Kasumi-1 (cell line): ENCODE measurements around the gene ZDHHC14.

Experiments
- DNase-seq, 2 experiments: peaks; one replicate each; lab custom pipeline; 2025; lab: John Stamatoyannopoulos, UW

ZDHHC14 gene

DNA sequence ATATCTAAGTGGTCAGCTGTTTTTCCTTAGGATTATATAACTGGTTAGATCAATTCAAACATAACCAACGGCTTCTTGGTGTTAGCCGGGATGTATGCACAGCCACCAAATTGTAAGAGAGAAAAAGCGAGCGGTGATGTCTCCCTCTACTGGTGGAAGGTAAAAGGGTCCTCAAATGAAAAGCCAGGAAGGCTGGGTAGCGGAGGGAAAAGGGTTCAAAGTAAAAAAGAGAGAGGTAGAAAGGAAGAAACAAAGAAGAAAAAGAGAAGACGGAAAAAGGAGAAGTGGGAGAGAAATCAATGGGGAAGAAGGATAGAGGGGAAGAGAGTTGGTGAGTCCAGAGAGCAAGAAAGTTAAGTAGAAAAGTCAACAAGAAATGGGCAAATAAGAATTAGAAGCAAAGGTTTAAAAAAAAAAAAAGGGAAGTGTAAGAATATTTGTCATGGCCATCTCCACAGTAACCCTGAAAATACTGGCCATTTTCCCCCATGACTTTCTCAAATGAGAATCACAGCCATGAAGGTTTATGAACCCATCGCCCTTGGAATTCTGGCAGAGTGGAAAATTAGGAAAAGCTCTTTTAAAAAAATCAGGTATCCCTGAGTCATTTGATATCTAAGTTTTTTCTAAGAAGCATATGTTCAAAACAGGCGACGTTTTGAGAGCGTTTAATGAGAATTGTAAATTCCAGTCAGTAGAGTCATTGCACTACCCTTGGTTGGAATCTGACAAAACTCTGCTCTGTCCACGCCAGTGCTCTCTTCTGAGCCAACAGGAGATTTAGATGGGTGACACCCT is 286.4 kb downstream of the ZDHHC14 start:
- peak; percentile 81 to 91 for DNase-seq

DNA sequence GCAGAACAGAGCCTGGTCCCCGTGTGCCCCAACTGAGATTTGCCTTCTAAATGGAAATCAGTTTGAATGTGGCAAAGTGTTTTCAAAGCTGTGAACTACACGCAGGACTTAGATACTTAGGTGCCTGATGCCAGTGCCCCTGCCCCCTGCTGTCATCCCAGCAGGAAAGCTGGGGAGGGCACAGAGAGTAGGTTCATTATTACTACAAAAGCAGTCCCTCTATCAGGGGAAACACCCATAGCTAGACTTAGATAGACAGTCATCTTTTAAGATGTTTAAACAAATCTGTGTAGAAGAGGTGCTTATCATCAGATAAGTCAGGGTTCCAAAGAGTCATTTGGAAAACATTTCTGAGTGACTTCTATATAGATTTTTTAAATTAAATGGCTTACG is 287.0 kb downstream of the ZDHHC14 start:
- no peak for DNase-seq

DNA sequence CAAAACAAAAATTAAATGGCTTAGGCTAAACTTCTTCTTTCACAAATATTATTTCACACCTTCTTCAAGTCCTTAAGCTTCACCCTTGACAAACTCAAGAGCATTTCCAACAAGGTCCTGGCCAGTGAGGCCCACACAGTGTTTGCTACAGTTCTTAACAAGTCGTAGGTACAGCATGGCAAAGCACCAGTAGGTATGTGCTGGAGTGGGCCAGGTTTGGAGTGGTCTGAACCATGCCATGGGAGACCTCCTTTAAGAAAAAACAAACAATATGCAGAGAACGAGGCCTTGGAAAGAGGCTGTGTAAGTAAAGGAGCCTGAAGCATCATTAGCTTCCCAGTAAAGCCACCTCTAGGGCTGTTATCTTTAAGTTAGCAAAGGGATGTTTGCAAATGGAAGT is 287.7 kb downstream of the ZDHHC14 start:
- no peak for DNase-seq

DNA sequence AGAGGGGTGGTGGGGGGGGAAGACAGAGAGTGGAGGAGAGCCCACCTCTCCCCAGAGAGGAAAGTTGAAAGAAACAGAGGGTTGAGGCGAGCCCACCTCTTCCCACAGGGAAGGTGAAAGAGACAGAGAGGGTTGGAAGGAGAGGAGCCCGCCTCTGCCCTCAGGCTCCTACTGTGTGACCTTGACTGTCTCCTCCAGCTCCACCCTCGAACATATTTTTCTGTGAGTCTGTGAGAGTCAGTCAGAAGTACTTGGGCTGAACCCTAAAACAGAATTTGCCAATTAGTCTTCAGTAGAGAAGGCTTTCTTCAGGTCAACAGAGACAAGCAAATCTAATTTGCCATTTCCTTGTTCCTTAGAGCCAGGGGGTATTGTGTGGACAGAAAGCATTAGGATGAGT is 288.3 kb downstream of the ZDHHC14 start:
- DNase-seq = no peak

DNA sequence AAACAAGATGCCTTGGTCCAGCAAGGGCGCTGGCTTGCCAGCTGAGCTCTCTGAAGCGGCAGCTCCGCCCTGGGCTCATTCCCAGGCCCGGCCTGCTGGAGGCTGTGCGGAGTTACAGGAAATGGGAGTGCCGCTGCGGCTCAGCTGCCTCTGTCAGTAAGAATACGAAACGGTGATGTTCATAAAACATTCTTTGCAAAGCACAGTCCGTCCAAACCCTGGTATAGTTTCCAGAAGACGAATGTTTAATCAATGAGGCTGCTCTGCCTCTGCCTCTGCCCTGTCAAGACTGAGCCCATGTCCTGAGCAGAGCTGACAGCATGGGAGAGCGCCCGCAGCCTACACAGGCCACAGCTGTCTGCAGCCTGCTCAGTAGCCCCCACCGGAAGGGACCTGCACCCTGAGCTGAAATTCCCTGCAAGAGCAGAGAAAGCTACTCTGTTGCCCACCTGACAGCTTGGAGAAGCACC is 288.8 kb downstream of the ZDHHC14 start:
- DNase-seq = peak; percentile 72 to 80

DNA sequence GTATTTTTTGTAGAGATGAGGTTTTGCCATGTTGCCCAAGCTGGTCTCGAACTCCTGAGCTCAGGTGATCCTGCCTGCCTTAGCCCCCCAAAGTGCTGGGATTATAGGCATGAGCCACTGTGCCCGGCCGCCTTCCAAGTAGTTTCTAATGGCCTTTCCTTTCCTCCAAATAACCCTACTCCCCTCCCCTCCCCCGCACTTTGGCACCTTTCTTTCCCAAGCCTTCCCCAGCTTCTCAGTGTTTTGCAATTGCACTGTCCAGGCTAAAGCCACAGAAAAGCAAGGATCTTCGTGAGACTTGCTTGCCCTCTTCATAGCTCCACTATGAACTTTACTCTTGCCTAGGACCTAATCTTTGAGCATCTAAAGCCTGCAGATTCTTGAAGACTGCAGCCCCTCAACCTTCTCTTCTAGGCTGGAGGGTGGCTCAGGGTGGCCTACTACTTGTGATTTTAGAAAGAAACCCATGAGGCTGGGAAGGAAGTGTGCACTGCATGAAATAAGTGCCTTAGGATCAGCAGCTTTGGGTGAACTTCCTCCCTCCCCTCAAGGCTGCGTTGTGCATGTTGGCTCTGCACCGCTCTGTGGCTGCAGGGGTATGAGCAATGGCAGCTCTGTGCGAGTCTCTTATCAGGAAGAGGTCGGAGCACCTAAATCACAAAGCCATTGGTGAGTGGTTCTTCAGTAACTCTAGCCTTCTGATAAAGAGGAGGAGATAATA is 289.6 kb downstream of the ZDHHC14 start:
- DNase-seq = peak; percentile 73 to 79

DNA sequence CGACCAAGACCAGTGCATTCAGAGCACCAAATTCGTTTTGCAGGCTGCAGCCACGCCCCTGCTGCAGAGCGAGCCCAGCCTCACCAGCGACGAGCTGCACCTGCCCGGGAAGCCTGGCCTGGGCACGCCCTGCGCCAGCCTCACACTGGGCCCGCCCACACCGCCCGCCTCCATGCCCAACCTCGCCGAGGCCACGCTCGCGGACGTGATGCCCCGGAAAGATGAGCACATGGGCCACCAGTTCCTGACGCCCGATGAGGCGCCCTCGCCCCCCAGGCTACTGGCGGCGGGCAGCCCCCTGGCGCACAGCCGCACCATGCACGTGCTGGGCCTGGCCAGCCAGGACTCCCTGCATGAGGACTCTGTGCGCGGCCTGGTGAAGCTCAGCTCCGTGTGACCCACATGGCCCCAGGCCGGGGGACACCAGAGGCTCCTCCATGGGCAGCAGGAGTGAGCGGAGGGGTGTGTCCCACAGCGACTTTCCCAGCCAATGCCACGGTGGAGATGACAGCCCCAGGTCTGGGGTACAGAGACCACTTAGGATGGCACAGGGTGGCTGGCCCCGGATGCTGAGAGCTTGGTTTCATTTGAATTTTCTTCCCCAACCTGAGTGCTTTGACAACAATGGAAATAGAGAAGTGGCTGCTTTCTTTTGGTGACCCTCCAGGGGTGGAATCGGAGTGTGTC is 291.9 kb downstream of the ZDHHC14 start:
- DNase-seq = no peak

DNA sequence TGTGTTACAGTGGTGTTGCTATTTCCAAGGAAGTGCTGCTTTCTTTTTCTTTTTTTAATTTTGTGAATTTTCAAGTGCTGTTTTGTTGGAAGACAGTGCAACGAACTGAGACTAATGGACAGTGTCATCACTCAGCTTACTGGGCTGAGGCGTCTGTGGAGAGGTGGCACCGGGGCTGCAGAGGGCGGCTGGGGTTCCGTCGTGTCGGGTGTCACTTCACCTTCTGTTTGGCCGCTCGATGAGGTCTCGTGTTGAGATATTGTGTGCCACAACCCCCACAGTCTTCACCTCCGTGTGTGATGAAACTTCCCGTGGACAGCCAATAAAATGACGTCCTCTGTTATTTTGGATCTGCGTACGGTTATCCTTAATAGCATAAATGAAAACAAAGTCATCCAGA is 292.6 kb downstream of the ZDHHC14 start:
- DNase-seq = no peak

DNA sequence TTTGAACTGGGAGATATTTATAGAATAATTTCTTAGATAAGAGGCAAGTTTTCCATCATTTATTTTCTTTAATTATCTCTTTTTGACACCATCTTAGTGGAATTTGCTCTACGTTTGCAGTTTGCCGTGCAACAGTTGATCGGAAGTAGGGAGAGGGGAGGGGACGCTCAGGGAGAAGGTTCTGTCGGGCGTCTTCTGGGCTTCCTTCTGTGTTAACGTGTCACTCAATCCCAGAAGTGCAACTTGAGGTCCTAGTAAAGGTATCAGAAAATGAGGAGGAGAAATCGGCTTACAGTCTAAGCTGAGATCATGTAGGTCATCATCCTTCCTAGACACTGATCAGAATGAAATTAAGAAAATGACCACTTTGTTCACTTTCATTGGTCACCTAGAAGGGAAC is 293.1 kb downstream of the ZDHHC14 start:
- DNase-seq = no peak

DNA sequence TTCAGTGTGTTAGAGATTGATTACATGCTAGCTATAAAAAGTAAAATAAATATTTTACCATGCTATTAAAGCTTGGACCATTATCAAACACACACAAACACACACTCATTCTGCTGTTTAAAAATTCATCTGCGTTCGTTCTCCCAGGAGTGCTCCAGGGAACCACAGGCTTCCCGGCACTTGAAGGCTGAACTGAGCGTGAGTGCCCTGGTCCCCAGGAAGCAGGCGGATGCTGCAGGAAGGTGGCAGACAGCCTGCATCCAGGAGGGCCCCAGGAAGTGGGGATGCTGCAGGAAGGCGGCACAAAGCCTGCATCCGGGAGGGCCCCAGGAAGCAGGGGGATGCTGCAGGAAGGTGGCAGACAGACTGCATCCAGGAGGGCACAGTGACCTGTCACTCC is 294.8 kb downstream of the ZDHHC14 start:
- DNase-seq = no peak

DNA sequence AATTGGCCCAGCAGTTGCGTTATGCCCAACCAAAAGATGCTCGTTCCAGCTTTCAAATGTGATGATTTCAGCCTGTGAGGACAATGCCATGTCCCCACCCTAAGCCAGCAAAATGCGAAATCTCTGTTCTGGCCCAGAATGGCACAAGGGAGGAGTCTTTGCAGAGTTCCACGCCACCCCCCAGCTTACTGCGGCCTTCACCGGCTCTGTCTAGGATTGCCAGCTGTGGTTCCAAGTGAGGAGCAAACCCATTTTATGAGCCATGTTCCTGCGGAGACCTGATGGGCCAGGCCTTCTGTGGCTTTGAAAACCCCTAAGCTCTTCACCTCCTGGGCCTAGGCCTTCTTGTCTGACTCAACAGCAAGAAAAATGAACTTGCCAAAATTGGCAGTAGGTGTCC is 295.3 kb downstream of the ZDHHC14 start:
- DNase-seq = no peak

DNA sequence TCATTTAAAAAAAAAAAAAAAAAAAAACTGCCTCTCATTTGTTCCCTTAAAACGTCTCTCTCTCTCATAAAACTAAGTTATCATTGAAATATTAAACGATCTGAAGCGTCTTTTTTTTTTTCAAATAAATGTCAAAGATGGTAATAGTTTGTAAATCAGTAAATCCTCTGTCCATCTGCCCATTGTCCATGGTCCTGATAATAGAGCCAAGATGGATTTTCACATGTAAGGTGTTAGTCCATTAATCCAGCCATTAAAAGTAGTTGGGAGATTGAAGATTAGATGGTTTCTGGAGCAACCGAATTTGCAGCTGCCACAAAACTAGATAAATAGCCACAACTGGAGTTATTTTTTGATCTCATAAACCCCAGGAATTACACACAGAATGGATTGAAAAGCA is 296.2 kb downstream of the ZDHHC14 start:
- DNase-seq = no peak

DNA sequence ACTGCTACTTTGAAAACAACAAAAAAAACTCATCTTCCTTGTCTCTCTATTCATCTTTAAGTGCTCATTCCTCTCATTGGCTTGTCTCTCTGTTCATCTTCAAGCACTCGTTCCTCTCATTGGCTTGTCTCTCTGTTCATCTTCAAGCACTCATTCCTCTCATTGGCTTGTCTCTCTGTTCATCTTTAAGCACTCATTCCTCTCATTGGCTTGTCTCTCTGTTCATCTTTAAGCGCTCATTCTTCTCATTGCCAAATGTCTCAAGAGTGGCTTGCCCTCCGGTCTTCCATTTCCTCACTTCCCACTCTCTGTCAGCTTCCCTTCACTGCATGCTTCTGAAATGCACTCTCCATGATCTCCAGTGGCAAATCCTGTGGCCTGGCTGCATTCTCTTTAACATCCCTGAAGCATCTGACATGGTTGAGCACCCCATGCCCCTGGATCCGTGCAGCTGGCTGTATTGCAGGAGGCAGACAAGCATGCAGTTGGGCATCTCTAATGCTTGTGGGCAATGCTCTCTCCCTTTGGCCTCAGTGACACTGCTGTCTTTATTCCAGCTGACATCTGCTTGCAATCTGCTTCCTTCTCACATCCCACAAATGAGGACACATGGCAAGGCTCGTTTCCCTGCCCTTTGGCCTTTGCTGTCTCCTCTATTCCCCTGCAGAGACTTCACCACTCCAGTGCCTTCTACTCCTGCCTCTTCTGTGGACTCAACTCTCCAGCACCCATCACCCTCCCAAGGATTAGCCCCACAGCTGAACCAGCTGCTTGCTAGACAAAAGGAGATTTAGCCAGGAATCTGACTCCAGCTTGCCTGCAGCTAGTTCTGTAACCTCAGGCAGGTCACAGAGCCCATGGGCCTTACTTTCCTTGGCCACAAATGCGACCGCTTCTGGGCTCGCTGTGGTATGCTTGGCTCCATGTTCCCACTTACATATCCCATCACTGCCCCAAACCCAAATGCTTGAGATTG is 298.9 kb downstream of the ZDHHC14 start:
- DNase-seq = no peak

DNA sequence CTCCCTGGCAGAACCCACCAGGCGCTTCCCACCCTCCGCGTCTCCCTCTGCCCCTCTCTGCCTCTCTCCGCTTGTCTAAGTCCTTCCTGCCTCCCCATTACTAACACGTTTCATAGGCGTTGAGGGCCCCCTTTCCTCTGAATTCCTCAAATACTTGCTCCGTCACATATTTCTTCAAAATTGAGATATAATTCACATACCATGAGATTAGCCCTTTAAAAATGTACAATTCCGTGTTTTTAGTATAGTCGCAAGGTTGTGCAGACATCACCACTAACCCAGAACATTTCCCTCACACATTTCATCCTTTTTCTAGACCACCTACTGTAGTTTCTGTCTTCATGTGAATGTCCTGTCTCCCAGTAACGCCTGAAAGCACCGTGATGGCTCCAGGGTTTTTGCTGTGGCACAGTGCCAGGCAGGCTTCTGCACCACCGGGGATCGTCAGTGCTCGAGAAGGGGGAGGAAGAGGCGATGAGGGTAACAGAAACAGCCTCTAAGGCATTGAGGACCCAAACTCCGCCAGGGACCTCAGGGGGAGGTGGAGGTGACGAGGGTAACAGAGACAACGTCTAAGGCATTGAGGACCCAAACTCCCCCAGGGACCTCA is 300.2 kb downstream of the ZDHHC14 start:
- no peak for DNase-seq

DNA sequence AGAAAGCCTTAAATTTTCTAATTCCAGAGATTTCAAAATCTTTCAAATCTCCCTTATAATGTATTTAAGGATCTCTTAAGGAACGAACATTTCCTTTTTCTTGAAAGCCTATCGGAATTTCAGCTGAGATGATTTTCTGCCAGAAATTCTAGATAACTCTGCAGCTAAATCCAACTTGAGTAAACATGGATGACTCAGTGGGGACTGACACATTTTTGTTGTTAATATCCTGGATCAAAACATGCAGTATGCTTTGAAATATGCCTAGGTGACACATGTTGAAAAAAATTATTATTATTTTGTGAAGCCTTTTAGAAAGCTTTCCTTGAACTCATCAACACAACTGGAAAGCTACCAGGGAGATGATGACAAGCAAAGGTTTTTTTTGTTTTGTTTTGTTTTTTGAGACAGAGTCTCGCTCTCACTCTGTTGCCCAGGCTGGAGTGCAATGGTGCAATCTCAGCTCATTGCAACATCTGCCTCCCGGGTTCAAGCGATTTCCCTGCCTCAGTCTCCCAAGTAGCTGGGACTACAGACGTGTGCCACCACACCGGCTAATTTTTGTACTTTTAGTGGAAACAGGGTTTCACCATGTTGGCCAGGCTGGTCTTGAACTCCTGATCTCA is 302.0 kb downstream of the ZDHHC14 start:
- DNase-seq = no peak

DNA sequence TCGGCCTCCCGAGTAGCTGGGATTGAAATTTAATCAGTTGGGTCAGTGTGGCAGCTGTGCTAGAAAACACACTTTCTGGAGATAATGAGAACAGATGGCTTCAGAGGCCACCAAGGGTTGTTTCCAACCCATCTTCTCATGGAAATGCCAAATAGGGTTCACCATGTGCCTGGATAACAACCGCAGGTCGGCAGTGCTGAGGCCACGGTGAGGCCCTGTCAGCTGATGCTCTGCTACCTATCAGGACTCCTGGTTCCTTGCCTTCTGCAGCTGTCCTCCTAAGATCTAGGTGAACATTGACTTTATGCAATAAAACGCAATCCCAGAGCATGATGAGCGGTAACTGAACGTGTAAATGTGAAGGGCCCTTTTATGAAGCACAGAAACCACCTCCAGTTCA is 302.7 kb downstream of the ZDHHC14 start:
- DNase-seq = no peak

DNA sequence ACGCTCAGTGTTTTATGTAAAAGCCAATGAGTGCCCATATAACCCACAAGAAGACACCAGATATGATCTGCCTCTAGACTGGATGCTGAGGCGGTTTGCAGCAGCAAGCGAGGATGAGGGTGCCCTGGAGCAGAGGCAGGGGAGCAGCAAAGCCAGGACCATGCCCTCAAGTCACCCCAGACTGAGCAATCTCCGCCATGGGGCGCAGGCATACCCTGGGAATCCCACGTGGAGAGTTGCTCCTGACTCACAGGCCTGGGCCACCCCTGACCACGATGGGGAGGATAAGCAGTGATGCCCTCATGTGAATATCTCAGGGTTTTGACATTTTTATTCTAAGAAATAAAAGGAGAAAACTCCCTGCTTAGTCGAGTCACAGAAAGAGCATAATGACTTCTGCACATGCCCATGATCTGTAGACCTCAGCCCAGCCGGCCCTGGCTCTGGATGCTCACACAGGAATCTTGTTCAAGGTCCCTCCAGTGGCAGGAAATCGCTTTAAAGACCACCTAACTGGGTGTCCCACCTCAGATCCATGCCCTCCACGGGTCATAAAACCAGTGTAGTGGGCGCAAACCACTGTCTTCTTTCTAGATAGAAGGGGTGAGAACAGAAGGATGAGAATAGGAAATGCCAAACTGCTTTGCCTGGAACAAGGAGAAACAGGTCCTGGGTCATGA is 303.8 kb downstream of the ZDHHC14 start:
- DNase-seq = no peak

DNA sequence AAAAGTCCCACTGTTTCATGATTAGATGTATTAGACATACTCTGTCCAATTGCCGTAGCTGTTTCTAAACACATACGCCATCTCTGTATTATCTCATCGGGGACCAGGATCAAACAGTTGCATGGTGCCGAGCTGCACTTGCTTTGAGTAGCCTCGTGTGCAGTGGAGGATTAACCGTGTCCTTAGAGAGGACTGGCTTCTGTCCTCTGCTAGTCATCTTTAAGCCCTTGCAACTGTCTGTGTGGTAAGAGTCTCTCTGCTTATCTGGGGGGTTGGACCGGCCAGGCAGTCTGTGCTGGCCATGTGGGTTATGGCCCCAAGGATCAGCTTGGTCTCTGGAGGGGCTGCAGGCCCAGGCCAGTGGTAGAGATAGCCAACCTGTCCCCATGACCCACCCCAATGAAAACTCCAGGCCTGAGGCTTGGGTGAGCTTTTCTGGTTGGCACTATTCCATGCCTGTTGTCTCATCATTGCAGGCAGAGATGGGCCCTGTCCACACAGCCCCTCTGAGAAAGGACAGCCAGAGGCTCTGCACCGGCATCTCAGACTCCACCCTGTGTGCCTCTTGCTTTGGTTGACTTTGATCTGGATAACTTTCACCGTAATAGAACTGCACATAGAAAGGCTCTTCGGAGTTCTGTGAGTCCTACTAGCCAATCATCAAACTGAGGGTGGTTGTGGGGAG is 304.7 kb downstream of the ZDHHC14 start:
- no peak for DNase-seq

DNA sequence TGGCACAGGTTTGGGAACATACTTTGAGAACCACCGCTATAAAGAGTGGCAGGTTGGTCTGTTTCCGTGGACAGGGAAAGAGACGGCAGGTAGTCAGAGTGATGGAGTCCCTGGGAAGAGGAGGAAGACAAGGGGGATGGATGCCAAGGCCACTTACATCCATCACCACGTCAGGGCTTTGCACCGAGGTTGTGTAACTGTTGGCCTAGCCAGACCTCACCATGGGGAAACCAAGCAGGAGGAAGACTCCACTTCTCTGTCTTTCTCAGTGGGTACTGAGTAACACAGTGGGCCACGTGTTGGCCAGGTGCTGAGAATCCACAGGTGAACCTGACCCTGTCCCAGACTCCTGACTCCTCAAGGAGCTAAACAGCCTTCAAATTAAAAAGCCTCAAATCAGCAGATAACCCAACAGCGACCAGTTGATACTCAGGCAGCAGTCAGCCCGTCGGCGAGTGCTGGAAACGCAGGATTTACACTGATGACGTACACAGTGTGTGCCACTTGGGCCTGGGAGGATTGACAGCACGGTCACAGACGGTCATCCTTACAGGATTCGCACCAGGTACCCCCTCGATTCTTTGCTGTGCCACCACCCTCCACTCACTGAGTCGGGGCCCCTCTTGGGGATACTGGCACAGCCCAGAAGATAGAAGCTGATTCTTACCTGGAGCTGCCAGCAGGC is 307.4 kb downstream of the ZDHHC14 start:
- DNase-seq = no peak
